Measurements from ENCODE around the gene LRRC75A.
"Not testable (repeated sequence)": the region's sequence is repeated elsewhere in the genome, so short reads cannot be mapped to it uniquely, and the experiment has no call there.

LRRC75A gene

DNA sequence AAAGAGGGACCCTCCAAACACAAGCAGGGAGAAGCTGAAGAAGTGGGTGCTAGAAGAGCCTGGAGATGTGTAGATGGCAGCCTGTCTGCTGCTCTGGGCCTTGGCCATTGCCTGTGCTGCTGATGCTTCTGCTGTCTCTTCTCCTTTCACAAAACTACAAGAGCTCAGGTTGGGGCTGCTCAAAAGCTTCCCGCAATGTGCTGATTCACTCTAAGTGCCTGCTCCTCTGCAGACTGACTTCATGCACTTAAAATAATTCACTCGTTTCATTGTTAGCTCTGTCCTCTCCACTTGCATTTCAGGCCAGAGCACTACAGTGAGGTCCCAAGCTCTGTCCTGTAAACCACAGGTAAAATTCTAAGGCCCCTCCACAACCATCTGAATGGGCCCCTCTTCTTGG, 95.3 kb downstream of the LRRC75A start:
- H3K4me3 Mint-ChIP-seq, H3K9me3 Mint-ChIP-seq, DNase-seq, ATAC-seq, H3K27me3 Mint-ChIP-seq, H3K4me1 Mint-ChIP-seq: not testable (repeated sequence)
- H3K27ac Mint-ChIP-seq, result peak overlapping the region in 1 of 2 donors; percentile 84

DNA sequence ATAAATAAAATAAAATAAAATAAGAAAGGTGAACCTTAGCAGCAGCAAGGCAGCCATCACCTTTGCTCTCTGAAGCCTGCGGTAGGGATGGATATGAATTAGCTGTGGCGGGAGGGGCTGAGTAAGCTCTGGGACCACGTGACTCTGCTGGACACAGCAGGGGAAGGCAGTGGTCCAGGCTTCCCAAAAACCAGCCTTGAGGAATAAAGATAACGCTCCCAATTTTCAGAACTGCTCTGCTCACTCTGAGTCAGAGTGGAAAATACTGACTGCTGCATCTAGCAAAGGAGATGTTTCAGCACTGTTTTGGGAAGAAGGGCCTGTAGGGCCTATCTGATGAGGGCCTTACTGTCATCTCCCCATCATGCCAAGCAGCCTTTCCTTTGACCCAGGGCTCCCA, 96.1 kb downstream of the LRRC75A start:
- H3K4me1 Mint-ChIP-seq, H3K9me3 Mint-ChIP-seq, ATAC-seq, DNase-seq, H3K4me3 Mint-ChIP-seq, H3K27me3 Mint-ChIP-seq, H3K27ac Mint-ChIP-seq: not testable (repeated sequence)

DNA sequence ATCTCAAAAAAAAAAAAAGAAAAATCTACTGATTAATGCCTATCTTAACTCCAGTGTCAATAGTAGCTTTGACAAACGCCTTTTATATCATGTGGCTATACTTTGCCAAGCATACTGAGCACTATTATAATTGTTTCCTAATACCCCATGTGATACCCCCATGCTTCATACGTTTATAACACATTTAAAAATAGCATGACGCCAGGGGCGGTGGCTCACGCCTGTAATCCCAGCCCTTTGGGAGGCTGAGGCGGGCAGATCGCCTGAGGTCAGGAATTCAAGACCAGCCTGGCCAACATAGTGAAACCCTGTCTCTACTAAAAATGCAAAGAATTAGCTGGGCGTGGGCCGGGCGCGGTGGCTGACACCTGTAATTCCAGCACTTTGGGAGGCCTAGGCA, 99.5 kb downstream of the LRRC75A start:
- not testable (repeated sequence) for H3K27me3 Mint-ChIP-seq, H3K9me3 Mint-ChIP-seq, DNase-seq, ATAC-seq, H3K27ac Mint-ChIP-seq, H3K4me1 Mint-ChIP-seq, H3K4me3 Mint-ChIP-seq
